GM18508 (cell line): ENCODE results near the gene CAMTA1.
"Not testable (repeated sequence)": the region's sequence is repeated elsewhere in the genome, so short reads cannot be mapped to it uniquely, and the experiment has no call there.

ENCODE experiments used
- ATAC-seq: cut with Tn5 transposase; IDR thresholded peaks from one replicate; pipeline ENCODE4 v1.9.1; 2021; ENCODE audit warnings: moderate number of reproducible peaks; ENCODE audit not compliant: insufficient read depth, unreplicated experiment

Gene CAMTA1

GRCh38 chr1:7587773-7588456 lies 802.7 kb downstream of the CAMTA1 start:
- no peak for ATAC-seq

GRCh38 chr1:7588457-7588827 lies 803.2 kb downstream of the CAMTA1 start:
- ATAC-seq = no peak

GRCh38 chr1:7589080-7589735 lies 804.0 kb downstream of the CAMTA1 start:
- ATAC-seq = no peak

- ATAC-seq = no peak
Observed at GRCh38 chr1:7589774-7590425, 804.6 kb downstream of the CAMTA1 start.

- no peak for ATAC-seq
Observed at GRCh38 chr1:7590426-7590790, 805.2 kb downstream of the CAMTA1 start.

- no peak for ATAC-seq
Observed at GRCh38 chr1:7591565-7591964, 806.3 kb downstream of the CAMTA1 start.

GRCh38 chr1:7592120-7592798 lies 807.0 kb downstream of the CAMTA1 start:
- ATAC-seq = no peak

- no peak for ATAC-seq
Observed at GRCh38 chr1:7594002-7594713, 808.9 kb downstream of the CAMTA1 start.

GRCh38 chr1:7594714-7595295 lies 809.6 kb downstream of the CAMTA1 start:
- no peak for ATAC-seq

- no peak for ATAC-seq
Observed at GRCh38 chr1:7595336-7595735, 810.1 kb downstream of the CAMTA1 start.

GRCh38 chr1:7596126-7596965 lies 811.1 kb downstream of the CAMTA1 start:
- ATAC-seq = no peak

GRCh38 chr1:7598058-7598457 lies 812.8 kb downstream of the CAMTA1 start:
- ATAC-seq = not testable (repeated sequence)

- not testable (repeated sequence) for ATAC-seq
Observed at GRCh38 chr1:7604906-7605305, 819.7 kb downstream of the CAMTA1 start.

GRCh38 chr1:7606096-7606495 lies 820.8 kb downstream of the CAMTA1 start:
- no peak for ATAC-seq

- ATAC-seq = no peak
Observed at GRCh38 chr1:7607097-7607496, 821.8 kb downstream of the CAMTA1 start.

- ATAC-seq = no peak
Observed at GRCh38 chr1:7608628-7609305, 823.5 kb downstream of the CAMTA1 start.

- no peak for ATAC-seq
Observed at GRCh38 chr1:7609311-7609994, 824.2 kb downstream of the CAMTA1 start.

- no peak for ATAC-seq
Observed at GRCh38 chr1:7610106-7610731, 825.0 kb downstream of the CAMTA1 start.
